C4-2B (cell line): Measurements from ENCODE around the gene KIF2A.

ENCODE experiments used
- ZFX ChIP-seq: fragments of 450-650 bp; IDR thresholded peaks from 2 replicates; pipeline ENCODE4 v1.6.1; 2017
- TF ChIP-seq, protein P1 (sequence below): fragments of 450-650 bp; conservative IDR thresholded peaks from 2 replicates; pipeline ENCODE4 v1.5.1; 2017; ENCODE audit warnings: mild to moderate bottlenecking

DNA sequence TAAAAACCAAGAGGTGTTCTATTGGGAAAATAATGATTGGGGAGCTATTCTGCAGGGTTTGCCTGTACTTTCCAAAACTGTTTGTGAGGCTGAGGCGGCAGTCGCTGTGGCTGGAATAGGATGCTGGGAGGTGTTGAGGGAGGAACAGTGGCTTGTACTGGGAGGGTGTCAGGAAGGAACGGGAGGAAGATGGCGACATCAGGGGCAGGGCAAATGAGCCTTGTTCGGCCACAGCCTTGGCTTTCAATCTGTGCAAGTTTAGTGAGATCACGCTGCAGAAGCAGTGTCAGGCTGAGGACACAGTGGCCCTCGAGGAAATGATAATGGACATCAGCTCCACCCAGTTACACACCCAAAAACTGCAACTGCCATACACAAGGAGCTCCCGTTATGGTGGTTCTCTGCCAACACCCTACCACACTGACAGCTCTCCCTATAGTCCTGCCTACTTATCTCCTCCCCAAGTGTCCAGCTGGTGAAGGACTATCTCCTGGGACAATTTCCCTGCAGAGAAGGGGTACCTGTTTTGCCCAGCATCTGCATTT is 27.3 kb downstream of the KIF2A start:
- TF ChIP-seq, protein P1, sequence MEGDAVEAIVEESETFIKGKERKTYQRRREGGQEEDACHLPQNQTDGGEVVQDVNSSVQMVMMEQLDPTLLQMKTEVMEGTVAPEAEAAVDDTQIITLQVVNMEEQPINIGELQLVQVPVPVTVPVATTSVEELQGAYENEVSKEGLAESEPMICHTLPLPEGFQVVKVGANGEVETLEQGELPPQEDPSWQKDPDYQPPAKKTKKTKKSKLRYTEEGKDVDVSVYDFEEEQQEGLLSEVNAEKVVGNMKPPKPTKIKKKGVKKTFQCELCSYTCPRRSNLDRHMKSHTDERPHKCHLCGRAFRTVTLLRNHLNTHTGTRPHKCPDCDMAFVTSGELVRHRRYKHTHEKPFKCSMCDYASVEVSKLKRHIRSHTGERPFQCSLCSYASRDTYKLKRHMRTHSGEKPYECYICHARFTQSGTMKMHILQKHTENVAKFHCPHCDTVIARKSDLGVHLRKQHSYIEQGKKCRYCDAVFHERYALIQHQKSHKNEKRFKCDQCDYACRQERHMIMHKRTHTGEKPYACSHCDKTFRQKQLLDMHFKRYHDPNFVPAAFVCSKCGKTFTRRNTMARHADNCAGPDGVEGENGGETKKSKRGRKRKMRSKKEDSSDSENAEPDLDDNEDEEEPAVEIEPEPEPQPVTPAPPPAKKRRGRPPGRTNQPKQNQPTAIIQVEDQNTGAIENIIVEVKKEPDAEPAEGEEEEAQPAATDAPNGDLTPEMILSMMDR: no peak
- no peak for TF ChIP-seq ZFX
